HG02870 (cell line): ENCODE data around the gene HIVEP3.
"Not testable (repeated sequence)": the region's sequence is repeated elsewhere in the genome, so short reads cannot be mapped to it uniquely, and the experiment has no call there.

Experiments
- ATAC-seq: cut with Tn5 transposase; IDR thresholded peaks from one replicate; pipeline ENCODE4 v1.9.1; 2021; ENCODE audit warnings: mild to moderate bottlenecking, moderate library complexity; ENCODE audit not compliant: unreplicated experiment

Gene HIVEP3

GRCh38 chr1:41918450-41919043 lies at the start of gene HIVEP3:
HIVEP3 (minus strand) TSS chr1:41918922.
- ATAC-seq, result no peak

GRCh38 chr1:41964400-41964799 lies 45.7 kb upstream of the HIVEP3 start:
- ATAC-seq, result no peak

- no peak for ATAC-seq
Measured at GRCh38 chr1:41963636-41964035, 44.9 kb upstream of the HIVEP3 start.

GRCh38 chr1:41958015-41958673 lies 39.4 kb upstream of the HIVEP3 start:
- no peak for ATAC-seq

- no peak for ATAC-seq
Measured at GRCh38 chr1:41957568-41957967, 38.8 kb upstream of the HIVEP3 start.

GRCh38 chr1:41955461-41956159 lies 36.9 kb upstream of the HIVEP3 start:
- ATAC-seq, result no peak

- no peak for ATAC-seq
Measured at GRCh38 chr1:41954533-41954944, 35.8 kb upstream of the HIVEP3 start.

- ATAC-seq, result no peak
Measured at GRCh38 chr1:41953291-41953690, 34.6 kb upstream of the HIVEP3 start.

- ATAC-seq, result no peak
Measured at GRCh38 chr1:41952208-41952607, 33.5 kb upstream of the HIVEP3 start.

- ATAC-seq, result not testable (repeated sequence)
Measured at GRCh38 chr1:41951492-41951891, 32.8 kb upstream of the HIVEP3 start.

- no peak for ATAC-seq
Measured at GRCh38 chr1:41950820-41951219, 32.1 kb upstream of the HIVEP3 start.

GRCh38 chr1:41945946-41946345 lies 27.2 kb upstream of the HIVEP3 start:
- ATAC-seq, result not testable (repeated sequence)

GRCh38 chr1:41943717-41944116 lies 25.0 kb upstream of the HIVEP3 start:
- ATAC-seq, result no peak

- no peak for ATAC-seq
Measured at GRCh38 chr1:41942278-41942677, 23.6 kb upstream of the HIVEP3 start.

GRCh38 chr1:41941381-41941780 lies 22.7 kb upstream of the HIVEP3 start:
- no peak for ATAC-seq

- ATAC-seq, result no peak
Measured at GRCh38 chr1:41939194-41939593, 20.5 kb upstream of the HIVEP3 start.

- no peak for ATAC-seq
Measured at GRCh38 chr1:41936107-41936506, 17.4 kb upstream of the HIVEP3 start.

- ATAC-seq, result no peak
Measured at GRCh38 chr1:41935226-41935625, 16.5 kb upstream of the HIVEP3 start.

GRCh38 chr1:41933106-41933505 lies 14.4 kb upstream of the HIVEP3 start:
- no peak for ATAC-seq

GRCh38 chr1:41931578-41931977 lies 12.9 kb upstream of the HIVEP3 start:
- ATAC-seq, result no peak

GRCh38 chr1:41927118-41927517 lies 8.4 kb upstream of the HIVEP3 start:
- ATAC-seq, result no peak

- ATAC-seq, result no peak
Measured at GRCh38 chr1:41925712-41926111, 7.0 kb upstream of the HIVEP3 start.
